Omental fat pad (tissue), 4 donors: Measurements from ENCODE around the gene OSBPL1A. TPM values are rescaled to one million over a fixed set of nuclear protein-coding genes. Genes with fewer than 3 reads are reported as not detected.

ENCODE experiments used
- ATAC-seq: fragments of 150-250 bp; one replicate; pipeline ENCODE4 v1.9.1; 2016; ENCODE audit warnings: mild to moderate bottlenecking, moderate library complexity; ENCODE audit not compliant: low FRiP score
- DNase-seq: peaks from one replicate; pipeline ENCODE4 v3.0.0-alpha.2; 2019; ENCODE audit warnings: low spot score
- total RNA-seq, 4 donors: library from RNA; depleted of rRNA; stranded (reverse); fragments of >200 nt; gene quantifications; one replicate each; pipeline ENCODE4 v1.1.0, GENCODE V29; 2016
- TF ChIP-seq, protein P1 (sequence below), 3 donors: fragments of 450-650 bp; IDR thresholded peaks; one replicate each; pipeline ENCODE4 v1.5.1; 2016 to 2017; ENCODE audit warnings: antibody characterized with exemption in 3 of 3, mild to moderate bottlenecking in 3 of 3, moderate library complexity in 2 of 3

The OSBPL1A gene
- 100 to 1,000 TPM in 3 of 4 donors, 10 to 100 TPM in 1; 67.1 to 123 (median 109) TPM for total RNA-seq

DNA sequence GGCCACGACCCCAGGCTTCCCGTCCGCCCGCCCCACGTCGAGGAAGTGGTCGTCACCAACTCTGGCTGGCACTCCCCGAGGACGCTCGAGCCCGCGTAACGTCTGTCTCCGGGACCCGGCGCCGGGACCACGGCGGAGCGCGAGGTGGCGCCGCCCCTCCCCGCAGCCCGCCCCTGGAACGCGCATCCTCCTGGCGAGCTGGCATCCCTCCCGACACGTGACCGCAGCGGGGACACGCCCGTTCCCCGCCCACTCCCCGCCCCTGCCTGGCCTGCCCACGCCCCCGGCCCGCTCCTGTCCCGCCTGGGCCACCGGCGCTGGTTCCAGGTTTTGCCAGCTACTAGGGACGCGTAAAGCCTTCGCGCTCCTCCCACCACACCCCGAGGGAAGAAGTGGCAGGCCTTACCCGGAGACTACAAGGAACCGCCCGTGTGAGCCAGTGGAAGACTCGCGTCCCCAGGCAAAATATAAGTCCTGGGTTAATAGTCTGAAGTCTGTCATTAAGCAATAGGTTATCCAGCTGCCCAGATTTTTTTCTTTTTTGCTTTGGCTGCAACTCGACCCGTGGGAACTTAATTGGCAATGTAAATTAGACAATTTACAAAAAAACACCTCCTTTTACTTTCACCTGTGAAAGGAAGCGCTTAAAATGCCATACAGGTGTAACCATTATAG lies at the start of gene OSBPL1A:
OSBPL1A (minus strand) TSS at position 131 of the 675 bp plus-strand sequence. CDS start 20,291 bp downstream, outside the sequence.
- DNase-seq, result peak; percentile 79
- ATAC-seq, result peak; percentile 95
- TF ChIP-seq, protein P1, sequence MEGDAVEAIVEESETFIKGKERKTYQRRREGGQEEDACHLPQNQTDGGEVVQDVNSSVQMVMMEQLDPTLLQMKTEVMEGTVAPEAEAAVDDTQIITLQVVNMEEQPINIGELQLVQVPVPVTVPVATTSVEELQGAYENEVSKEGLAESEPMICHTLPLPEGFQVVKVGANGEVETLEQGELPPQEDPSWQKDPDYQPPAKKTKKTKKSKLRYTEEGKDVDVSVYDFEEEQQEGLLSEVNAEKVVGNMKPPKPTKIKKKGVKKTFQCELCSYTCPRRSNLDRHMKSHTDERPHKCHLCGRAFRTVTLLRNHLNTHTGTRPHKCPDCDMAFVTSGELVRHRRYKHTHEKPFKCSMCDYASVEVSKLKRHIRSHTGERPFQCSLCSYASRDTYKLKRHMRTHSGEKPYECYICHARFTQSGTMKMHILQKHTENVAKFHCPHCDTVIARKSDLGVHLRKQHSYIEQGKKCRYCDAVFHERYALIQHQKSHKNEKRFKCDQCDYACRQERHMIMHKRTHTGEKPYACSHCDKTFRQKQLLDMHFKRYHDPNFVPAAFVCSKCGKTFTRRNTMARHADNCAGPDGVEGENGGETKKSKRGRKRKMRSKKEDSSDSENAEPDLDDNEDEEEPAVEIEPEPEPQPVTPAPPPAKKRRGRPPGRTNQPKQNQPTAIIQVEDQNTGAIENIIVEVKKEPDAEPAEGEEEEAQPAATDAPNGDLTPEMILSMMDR (IDR thresholded peaks at IDR 0.05), result no peak

DNA sequence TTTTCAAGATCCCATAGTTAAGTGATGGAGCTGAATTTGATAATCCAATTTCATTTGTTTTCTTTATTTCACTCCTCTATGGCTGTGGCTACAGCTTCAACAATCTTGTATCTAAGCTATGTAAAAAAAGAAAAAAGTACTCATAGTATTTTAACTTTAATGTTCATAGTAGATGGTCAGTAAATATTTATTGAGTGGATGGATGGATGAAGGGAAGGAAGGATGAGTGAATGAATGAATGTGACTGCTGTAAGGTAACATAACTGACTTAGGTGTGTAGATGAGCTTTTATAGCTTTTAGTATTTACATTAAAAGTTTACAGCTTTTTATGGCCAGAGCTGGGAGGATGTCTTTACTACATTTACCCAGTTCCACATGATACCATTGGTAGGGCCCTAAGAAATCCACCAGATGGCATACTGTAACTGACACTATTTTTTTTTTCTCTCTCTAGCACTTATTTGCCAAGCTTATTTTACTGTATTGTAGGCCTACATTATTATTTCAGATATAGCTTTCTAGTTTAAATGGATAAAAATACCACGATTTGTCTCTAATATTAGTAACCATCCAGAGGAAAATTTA lies 49.4 kb upstream of the OSBPL1A start:
- DNase-seq (no peak), ATAC-seq (no peak)
- TF ChIP-seq, protein P1 (IDR thresholded peaks at IDR 0.05), result no peak

DNA sequence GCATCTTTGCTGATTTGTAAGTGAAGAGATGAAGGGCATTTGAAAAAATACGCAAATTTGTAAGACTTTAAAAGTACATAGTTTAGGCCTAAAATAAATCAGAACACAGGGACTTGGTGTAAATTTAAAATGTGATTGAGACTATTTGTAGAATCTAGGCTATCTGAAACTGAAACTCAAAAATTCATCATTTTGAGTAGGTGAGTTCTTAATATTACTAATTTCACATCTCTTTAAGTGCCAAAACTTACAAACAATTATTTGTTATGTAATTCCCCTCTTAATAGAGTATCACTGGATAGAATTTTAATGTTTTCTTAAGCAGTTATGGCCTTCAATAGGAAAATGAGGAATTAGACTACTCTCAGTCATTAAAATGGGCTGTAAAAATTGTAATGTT lies 48.8 kb upstream of the OSBPL1A start:
- TF ChIP-seq, protein P1 (IDR thresholded peaks at IDR 0.05), result no peak
- no peak for DNase-seq
- ATAC-seq, result no peak

DNA sequence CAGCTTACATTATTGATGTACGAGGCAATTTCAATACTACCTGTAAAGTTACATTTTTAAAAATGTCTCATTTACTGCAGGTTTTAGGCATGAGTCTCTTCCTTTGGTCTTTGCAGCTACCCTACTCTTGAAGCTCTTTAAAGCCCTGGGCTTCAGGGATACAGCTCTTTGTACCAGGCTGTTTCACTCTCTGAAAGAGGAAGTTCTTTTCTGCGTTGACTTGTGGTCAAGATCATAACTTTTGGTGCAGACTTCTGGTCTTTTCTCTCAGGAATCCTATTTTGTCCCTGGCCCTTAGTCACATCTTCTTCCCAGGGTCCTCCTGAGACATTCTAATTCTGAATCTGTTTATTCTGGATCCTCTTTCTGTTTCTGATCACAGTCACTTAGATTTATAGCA lies 46.2 kb upstream of the OSBPL1A start:
- TF ChIP-seq, protein P1 (IDR thresholded peaks at IDR 0.05), result no peak
- DNase-seq, result no peak
- no peak for ATAC-seq

DNA sequence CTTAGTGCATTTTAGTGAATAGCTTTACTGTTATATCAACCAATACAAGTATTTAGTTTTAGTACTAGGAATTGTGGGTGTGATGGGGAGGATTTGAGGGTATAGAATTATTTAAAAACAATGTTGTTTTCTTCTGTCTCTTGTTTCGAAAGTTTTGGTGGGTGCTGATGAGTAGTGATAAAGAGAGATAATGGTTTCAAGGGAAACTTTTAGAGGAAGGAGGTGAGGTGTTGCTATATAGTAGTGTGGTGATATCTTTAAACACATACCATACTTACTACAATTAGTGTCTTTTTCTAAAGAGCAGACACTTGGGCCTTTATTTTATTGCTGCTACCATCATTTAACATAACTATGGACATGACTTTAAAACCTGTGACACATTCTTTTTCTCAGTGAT lies 39.3 kb upstream of the OSBPL1A start:
- no peak for DNase-seq
- TF ChIP-seq, protein P1 (IDR thresholded peaks at IDR 0.05), result no peak

DNA sequence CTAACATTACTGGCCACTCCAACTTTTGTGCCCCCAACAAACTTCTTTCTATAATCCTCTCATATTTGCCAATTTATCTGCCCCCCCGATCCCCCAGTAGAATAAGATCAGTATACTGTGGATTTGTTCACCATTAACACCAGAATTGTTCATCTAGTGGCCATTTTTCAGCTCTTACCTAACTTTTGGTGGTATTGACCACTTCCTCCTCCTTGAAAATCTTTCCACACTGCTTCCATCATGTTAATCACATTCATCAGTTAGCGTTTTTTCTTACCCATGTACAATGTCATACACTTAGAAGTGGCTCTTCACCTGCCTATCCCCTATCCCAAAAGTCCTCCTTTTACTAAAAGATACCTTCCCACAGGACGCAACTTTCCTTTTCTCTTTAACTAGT lies 35.0 kb upstream of the OSBPL1A start:
- DNase-seq (no peak), ATAC-seq (no peak)
- TF ChIP-seq, protein P1 (IDR thresholded peaks at IDR 0.05), result no peak

More for the DNA sequence above, 39.3 kb upstream of the OSBPL1A start:
- ATAC-seq, result no peak

DNA sequence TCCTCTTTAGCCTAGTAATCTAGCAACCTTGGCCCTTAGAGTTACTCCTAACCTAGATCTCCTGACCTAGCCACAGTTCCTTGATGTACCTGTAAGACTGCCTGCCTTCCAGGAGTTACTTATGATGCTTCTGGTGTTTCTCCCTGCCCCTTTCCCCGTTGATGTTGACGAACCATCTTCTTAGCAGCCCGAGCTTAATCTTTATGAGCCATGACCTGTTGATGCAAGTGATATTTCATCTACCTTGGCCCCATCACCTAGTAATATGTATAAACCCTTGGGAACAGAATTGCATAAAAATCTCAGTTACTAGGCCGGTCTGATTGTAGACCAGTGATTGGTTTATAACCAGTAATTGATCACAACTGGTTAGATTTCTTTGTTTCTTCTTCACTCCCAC lies 31.6 kb upstream of the OSBPL1A start:
- no peak for DNase-seq
- TF ChIP-seq, protein P1 (IDR thresholded peaks at IDR 0.05), result no peak
- no peak for ATAC-seq
